Astrocyte (in vitro differentiated cells and primary cell): ENCODE data around the gene PPP2R3A. TPM values are rescaled to one million over a fixed set of nuclear protein-coding genes. Genes with fewer than 3 reads are reported as not detected.

Experiments used
- DNase-seq: peaks from one replicate; pipeline ENCODE4 v3.0.0-alpha.2; 2010; ENCODE audit warnings: low read depth
- FAIRE-seq: peaks from 2 replicates; lab custom pipeline; 2011; peaks lifted over from hg19 to GRCh38; lab: Jason Lieb, UNC
- H2AFZ ChIP-seq: 2 replicates; pipeline ENCODE4 v1.6.0; 2012; ENCODE audit warnings: low read depth, low read length, inconsistent platforms
- H3K27ac ChIP-seq: 2 replicates; pipeline ENCODE4 v1.5.1; 2011; ENCODE audit warnings: low read depth, low read length, inconsistent platforms
- H3K27me3 ChIP-seq: 2 replicates; pipeline ENCODE4 v1.6.0; 2011; ENCODE audit warnings: low read length, inconsistent platforms; ENCODE audit not compliant: insufficient read depth
- H3K36me3 ChIP-seq: 2 replicates; pipeline ENCODE4 v1.5.1; 2011; ENCODE audit warnings: low read length, inconsistent platforms; ENCODE audit not compliant: insufficient read depth
- H3K4me1 ChIP-seq: 2 replicates; pipeline ENCODE4 v1.5.1; 2011; ENCODE audit warnings: low read length, inconsistent platforms; ENCODE audit not compliant: insufficient read depth
- H3K4me2 ChIP-seq: 2 replicates; pipeline ENCODE4 v1.6.0; 2012; ENCODE audit warnings: low read length, inconsistent platforms
- H3K4me3 ChIP-seq: 2 replicates; pipeline ENCODE4 v1.5.1; 2011; ENCODE audit warnings: low read depth, mild to moderate bottlenecking, low read length, inconsistent platforms; ENCODE audit not compliant: insufficient read depth
- H3K79me2 ChIP-seq: 2 replicates; pipeline ENCODE4 v1.6.0; 2012; ENCODE audit warnings: mild to moderate bottlenecking, low read length, inconsistent platforms; ENCODE audit not compliant: insufficient read depth
- H3K9ac ChIP-seq: 2 replicates; pipeline ENCODE4 v1.6.0; 2012; ENCODE audit warnings: mild to moderate bottlenecking, low read length, inconsistent platforms
- H3K9me3 ChIP-seq: 2 replicates; pipeline ENCODE4 v1.5.1; 2012; ENCODE audit warnings: low read depth, mild to moderate bottlenecking, low read length, inconsistent platforms; ENCODE audit not compliant: insufficient read depth
- H4K20me1 ChIP-seq: 2 replicates; pipeline ENCODE4 v1.6.0; 2012; ENCODE audit warnings: low read length, inconsistent platforms; ENCODE audit not compliant: insufficient read depth
- H3K27ac Mint-ChIP-seq: one replicate; pipeline ENCODE4 v1.8.0; 2021; ENCODE audit warnings: mild to moderate bottlenecking, mixed read lengths; ENCODE audit not compliant: unreplicated experiment
- H3K27me3 Mint-ChIP-seq: one replicate; pipeline ENCODE4 v1.8.0; 2021; ENCODE audit warnings: low read depth, mixed read lengths; ENCODE audit not compliant: unreplicated experiment
- H3K36me3 Mint-ChIP-seq: one replicate; pipeline ENCODE4 v1.8.0; 2021; ENCODE audit warnings: low read depth, mixed read lengths; ENCODE audit not compliant: unreplicated experiment
- H3K4me1 Mint-ChIP-seq: one replicate; pipeline ENCODE4 v1.8.0; 2021; ENCODE audit warnings: low read depth, mixed read lengths; ENCODE audit not compliant: unreplicated experiment
- H3K4me3 Mint-ChIP-seq: one replicate; pipeline ENCODE4 v1.8.0; 2021; ENCODE audit warnings: mild to moderate bottlenecking, moderate library complexity, mixed read lengths; ENCODE audit not compliant: unreplicated experiment
- H3K9me3 Mint-ChIP-seq: one replicate; pipeline ENCODE4 v1.8.0; 2021; ENCODE audit warnings: mild to moderate bottlenecking, mixed read lengths; ENCODE audit not compliant: unreplicated experiment
- CTCF ChIP-seq: IDR thresholded peaks from 2 replicates; pipeline ENCODE4 v1.5.1; 2011; ENCODE audit warnings: low read depth, mild to moderate bottlenecking, inconsistent platforms, low read length, moderate library complexity; ENCODE audit not compliant: insufficient read depth
- EZH2 ChIP-seq: IDR thresholded peaks from 2 replicates; pipeline ENCODE4 v1.6.1; 2012; ENCODE audit warnings: mild to moderate bottlenecking, low read length, inconsistent platforms; ENCODE audit not compliant: insufficient read depth
- total RNA-seq: library from RNA; stranded (reverse); gene quantifications from 2 replicates; pipeline ENCODE4 v1.2.1, GENCODE V29; 2021

The PPP2R3A gene
- total RNA-seq, 1 donor from 2014 or later = 18.7 TPM

- H3K27ac ChIP-seq = no peak overlapping the region
- no peak for FAIRE-seq
- H3K36me3 ChIP-seq = no peaks in the 10 kb centered on the region
- no peaks in the 10 kb centered on the region for H3K9me3 ChIP-seq
- Mint-ChIP-seq H3K9me3 (peaks cover 8% of the 10 kb centered on the region), H3K4me3 (no peak overlapping the region), H3K4me1 (peaks cover 11% of the 10 kb centered on the region), H3K27me3 (peaks cover 2% of the 10 kb centered on the region), H3K36me3 (no peaks in the 10 kb centered on the region), H3K27ac (no peak overlapping the region)
- no peaks in the 10 kb centered on the region for H4K20me1 ChIP-seq
- TF ChIP-seq EZH2 (no peak), CTCF (no peak)
- H3K27me3 ChIP-seq = no peaks in the 10 kb centered on the region
- DNase-seq = no peak
- H2AFZ ChIP-seq = no peak overlapping the region
- no peak overlapping the region for H3K4me3 ChIP-seq
- no peak overlapping the region for H3K4me2 ChIP-seq
- H3K4me1 ChIP-seq = no peaks in the 10 kb centered on the region
- no peak overlapping the region for H3K9ac ChIP-seq
- H3K79me2 ChIP-seq = no peaks in the 10 kb centered on the region
These were observed 38.9 kb upstream of the PPP2R3A start for GRCh38 chr3:135926664-135927063.

- H3K27ac Mint-ChIP-seq = no peak overlapping the region
These were observed 38.4 kb upstream of the PPP2R3A start for GRCh38 chr3:135927155-135927554.

More at GRCh38 chr3:135927155-135927554, 38.4 kb upstream of the PPP2R3A start:
- H3K4me3 Mint-ChIP-seq = no peak overlapping the region
- FAIRE-seq (no peak), DNase-seq (no peak)
- peaks cover 11% of the 10 kb centered on the region for H3K4me1 Mint-ChIP-seq
- no peak overlapping the region for H2AFZ ChIP-seq
- H3K4me1 ChIP-seq = no peaks in the 10 kb centered on the region
- H3K4me2 ChIP-seq = no peak overlapping the region
- H3K9ac ChIP-seq = no peak overlapping the region
- H3K4me3 ChIP-seq = no peak overlapping the region
- H3K9me3 ChIP-seq = no peaks in the 10 kb centered on the region
- H3K36me3 ChIP-seq = no peaks in the 10 kb centered on the region
- H3K27me3 ChIP-seq = no peaks in the 10 kb centered on the region
- no peaks in the 10 kb centered on the region for H3K36me3 Mint-ChIP-seq
- peaks cover 8% of the 10 kb centered on the region for H3K9me3 Mint-ChIP-seq
- peaks cover 2% of the 10 kb centered on the region for H3K27me3 Mint-ChIP-seq
- H3K27ac ChIP-seq = no peak overlapping the region
- TF ChIP-seq CTCF (no peak), EZH2 (no peak)
- H3K79me2 ChIP-seq = no peaks in the 10 kb centered on the region
- no peaks in the 10 kb centered on the region for H4K20me1 ChIP-seq
